ENCODE measurements around the gene CDH4. TPM values are rescaled to one million over a fixed set of nuclear protein-coding genes. Genes with fewer than 3 reads are reported as not detected.

The CDH4 gene
- total RNA-seq, 4 donors from 2014 or later: 0.13 to 0.38 (median 0.21) TPM; not detected in 1

- 63 to 73% methylated on average over 12 to 17 of the region's 25 CpGs for WGBS, 2 donors
- Histone ChIP-seq H3K27ac (no peak overlapping the region), H3K27me3 (peaks cover 0 to 19% (median 0%) of the 10 kb centered on the region in 4 donors), H3K9me3 (no peaks in the 10 kb centered on the region), H3K4me3 (no peak overlapping the region), H3K4me1 (no peaks in the 10 kb centered on the region), H3K36me3 (no peaks in the 10 kb centered on the region)
- no peak for TF ChIP-seq CTCF (IDR thresholded peaks at IDR 0.05)
- TF ChIP-seq POLR2A (IDR thresholded peaks at IDR 0.05): no peak
- intact Hi-C loops (cut with DNase I): no loop called here
- no peak for DNase-seq
These were observed 505.9 kb downstream of the CDH4 start for GRCh38 chr20:61757678-61758563.

- WGBS, 2 donors: 77 to 90% methylated on average over 11 to 12 of the region's 25 CpGs
- no peak overlapping the region for H3K4me3 ChIP-seq
- peaks cover 0 to 26% (median 0%) of the 10 kb centered on the region in 4 donors for H3K27me3 ChIP-seq
- no peaks in the 10 kb centered on the region for H3K36me3 ChIP-seq
- H3K9me3 ChIP-seq: no peaks in the 10 kb centered on the region
- TF ChIP-seq CTCF (IDR thresholded peaks at IDR 0.05) (no peak), POLR2A (IDR thresholded peaks at IDR 0.05) (no peak)
- intact Hi-C loops (cut with DNase I): no loop called here
- no peaks in the 10 kb centered on the region for H3K4me1 ChIP-seq
- no peak for DNase-seq
- H3K27ac ChIP-seq: no peak overlapping the region
These were observed 506.6 kb downstream of the CDH4 start for GRCh38 chr20:61758564-61759200.

- Histone ChIP-seq H3K4me3 (no peak overlapping the region), H3K27ac (no peak overlapping the region), H3K27me3 (peaks cover 0 to 33% (median 0%) of the 10 kb centered on the region in 4 donors), H3K4me1 (no peaks in the 10 kb centered on the region), H3K9me3 (no peaks in the 10 kb centered on the region), H3K36me3 (no peaks in the 10 kb centered on the region)
- TF ChIP-seq POLR2A (IDR thresholded peaks at IDR 0.05) (no peak), CTCF (IDR thresholded peaks at IDR 0.05) (no peak)
- intact Hi-C loops (cut with DNase I): no loop called here
- DNase-seq: no peak
- 82 to 84% methylated on average over 21 to 22 of the region's 22 CpGs for WGBS, 2 donors
These were observed 507.4 kb downstream of the CDH4 start for GRCh38 chr20:61759286-61760065.

- no peak for DNase-seq
- H3K36me3 ChIP-seq: no peaks in the 10 kb centered on the region
- no peaks in the 10 kb centered on the region for H3K4me1 ChIP-seq
- TF ChIP-seq CTCF (IDR thresholded peaks at IDR 0.05): no peak
- no peak for TF ChIP-seq POLR2A (IDR thresholded peaks at IDR 0.05)
- 67 to 83% methylated on average over 2 to 8 of the region's 11 CpGs for WGBS, 2 donors
- H3K27ac ChIP-seq: no peak overlapping the region
- no peak overlapping the region for H3K4me3 ChIP-seq
- H3K9me3 ChIP-seq: no peaks in the 10 kb centered on the region
- intact Hi-C loops (cut with DNase I): no loop called here
- H3K27me3 ChIP-seq: peaks cover 0 to 41% (median 0%) of the 10 kb centered on the region in 4 donors
These were observed 508.3 kb downstream of the CDH4 start for GRCh38 chr20:61760321-61760720.
